NB4 (cell line): ENCODE results near the gene ACP4.

Source experiments
- MYC ChIP-seq: IDR thresholded peaks from 2 replicates; pipeline ENCODE4 v1.6.1; 2011; ENCODE audit warnings: low read depth, low read length
- TF ChIP-seq, protein P1 (sequence below): IDR thresholded peaks from 2 replicates; pipeline ENCODE4 v1.6.1; 2011; ENCODE audit warnings: low read depth, low read length

DNA sequence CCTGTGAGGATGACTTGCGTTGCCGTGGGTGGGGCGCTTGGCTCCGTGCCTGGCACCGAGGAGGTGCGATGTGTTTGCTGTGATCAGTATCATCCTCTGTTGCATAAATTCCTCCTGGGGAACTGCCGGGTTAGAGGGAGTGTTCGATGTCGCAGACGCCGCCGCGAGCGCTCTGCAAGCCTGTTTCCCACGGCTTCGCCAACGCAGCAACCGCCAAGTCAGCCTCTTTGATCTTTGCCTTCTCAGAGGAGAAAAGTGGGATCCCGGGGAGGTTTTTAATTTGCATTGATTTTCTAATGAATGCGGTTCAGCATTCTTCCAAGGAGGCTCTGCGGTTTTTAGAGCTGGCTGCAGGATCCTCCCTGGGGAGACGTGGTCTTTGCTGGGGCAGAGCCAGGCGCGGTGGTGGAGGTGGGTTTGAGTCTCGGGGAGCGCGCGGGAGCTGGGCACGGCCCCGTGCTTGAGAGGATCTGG, 12.3 kb upstream of the ACP4 start:
- TF ChIP-seq, protein P1, sequence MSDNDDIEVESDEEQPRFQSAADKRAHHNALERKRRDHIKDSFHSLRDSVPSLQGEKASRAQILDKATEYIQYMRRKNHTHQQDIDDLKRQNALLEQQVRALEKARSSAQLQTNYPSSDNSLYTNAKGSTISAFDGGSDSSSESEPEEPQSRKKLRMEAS: no peak
- TF ChIP-seq MYC: no peak
